IMR-90 (cell line): ENCODE results near the gene TUBD1. TPM values are rescaled to one million over a fixed set of nuclear protein-coding genes. Genes with fewer than 3 reads are reported as not detected.
"Not testable (repeated sequence)": the region's sequence is repeated elsewhere in the genome, so short reads cannot be mapped to it uniquely, and the experiment has no call there.

ENCODE experiments used
- ATAC-seq: fragments of 200-7000 bp; cut with Tn5 transposase; 2 replicates; pipeline ENCODE4 v1.9.1; 2020; ENCODE audit warnings: low read depth, mild to moderate bottlenecking, moderate library complexity
- BruUV-seq: library from RNA; stranded (reverse); fragments of 400-500 nt; replicated peaks from 2 replicates; lab custom pipeline; 2021; lab: Mats Ljungman, UMichigan
- CTCF ChIA-PET: fragments of 300-600 bp; formaldehyde crosslinking; extraction: SDS; loops from one replicate; lab custom pipeline; 2021; ENCODE audit warnings: antibody characterized with exemption; lab: Yijun Ruan, JAX
- POLR2A ChIA-PET: fragments of 300-600 bp; sonication (Branson Sonifier 250); formaldehyde crosslinking; loops from one replicate; lab custom pipeline; 2022; ENCODE audit warnings: antibody characterized with exemption; ENCODE audit not compliant: unreplicated experiment; lab: Charles Lee
- DNase-seq: peaks from one replicate; pipeline ENCODE4 v3.0.0; 2013
- H2AFZ ChIP-seq: replicated peaks from 2 replicates; pipeline ENCODE3; 2013; ENCODE audit warnings: low read length, mild to moderate bottlenecking; ENCODE audit not compliant: poor library complexity
- H2AK5ac ChIP-seq: 2 replicates; pipeline ENCODE4 v1.6.1; 2013; ENCODE audit warnings: low read depth, low read length, inconsistent platforms
- H2AK9ac ChIP-seq: replicated peaks from 2 replicates; pipeline ENCODE3; 2013; ENCODE audit warnings: mild to moderate bottlenecking, low read depth, low read length, moderate library complexity; ENCODE audit not compliant: poor library complexity
- H2BK120ac ChIP-seq: 2 replicates; pipeline ENCODE4 v1.6.1; 2013; ENCODE audit warnings: low read depth, low read length, inconsistent platforms
- H2BK15ac ChIP-seq: 3 replicates; pipeline ENCODE4 v1.6.1; 2013; ENCODE audit warnings: low read depth, low read length, inconsistent platforms
- H2BK20ac ChIP-seq: 2 replicates; pipeline ENCODE4 v1.6.1; 2013; ENCODE audit warnings: low read depth, mild to moderate bottlenecking, inconsistent platforms, low read length, moderate library complexity
- H2BK5ac ChIP-seq: 2 replicates; pipeline ENCODE4 v1.6.1; 2013; ENCODE audit warnings: mild to moderate bottlenecking, low read depth, low read length, inconsistent platforms; ENCODE audit not compliant: poor library complexity, severe bottlenecking
- H3K14ac ChIP-seq: replicated peaks from 2 replicates; pipeline ENCODE4 v1.6.1; 2013; ENCODE audit warnings: low read depth, low read length, inconsistent platforms
- H3K18ac ChIP-seq: 2 replicates; pipeline ENCODE4 v1.6.1; 2013; ENCODE audit warnings: low read depth, low read length, control low read depth
- H3K23ac ChIP-seq: 2 replicates; pipeline ENCODE4 v1.6.1; 2013; ENCODE audit warnings: low read depth, low read length, inconsistent platforms
- H3K27ac ChIP-seq: 2 replicates; pipeline ENCODE4 v1.5.1; 2013; ENCODE audit warnings: mild to moderate bottlenecking, control low read depth, low read length; ENCODE audit not compliant: insufficient read depth
- H3K27me3 ChIP-seq: 2 replicates; pipeline ENCODE4 v1.6.1; 2013; ENCODE audit warnings: low read length; ENCODE audit not compliant: control insufficient read depth, insufficient read depth
- H3K36me3 ChIP-seq: 2 replicates; pipeline ENCODE4 v1.6.1; 2013; ENCODE audit warnings: low read length, mixed read lengths; ENCODE audit not compliant: control insufficient read depth, insufficient read depth
- H3K4ac ChIP-seq: 2 replicates; pipeline ENCODE4 v1.6.1; 2013; ENCODE audit warnings: low read depth, low read length, inconsistent platforms
- H3K4me1 ChIP-seq: 2 replicates; pipeline ENCODE4 v1.6.1; 2013; ENCODE audit warnings: low read length, mixed read lengths; ENCODE audit not compliant: control insufficient read depth, insufficient read depth
- H3K4me2 ChIP-seq: 2 replicates; pipeline ENCODE4 v1.6.1; 2013; ENCODE audit warnings: low read depth, mild to moderate bottlenecking, control low read depth, low read length, moderate library complexity
- H3K4me3 ChIP-seq: 2 replicates; pipeline ENCODE4 v1.5.1; 2013; ENCODE audit warnings: low read depth, mild to moderate bottlenecking, control low read depth, low read length, moderate library complexity; ENCODE audit not compliant: insufficient read depth
- H3K56ac ChIP-seq: 2 replicates; pipeline ENCODE4 v1.6.1; 2013; ENCODE audit warnings: low read length, inconsistent platforms; ENCODE audit not compliant: insufficient read depth; ENCODE audit errors: extremely low read depth
- H3K79me1 ChIP-seq, 2 experiments: 2 replicates each; pipeline ENCODE4 v1.6.1; 2013; ENCODE audit warnings: low read length in 2 of 2, inconsistent platforms in 1 of 2, low read depth in 1 of 2
- H3K9ac ChIP-seq: 2 replicates; pipeline ENCODE4 v1.6.1; 2013; ENCODE audit warnings: low read depth, low read length, control low read depth
- H3K9me1 ChIP-seq: 2 replicates; pipeline ENCODE4 v1.6.1; 2013; ENCODE audit warnings: low read length, inconsistent platforms; ENCODE audit not compliant: insufficient read depth
- H3K9me3 ChIP-seq: 2 replicates; pipeline ENCODE4 v1.6.1; 2013; ENCODE audit warnings: low read length; ENCODE audit not compliant: control insufficient read depth, insufficient read depth
- H4K20me1 ChIP-seq: 2 replicates; pipeline ENCODE4 v1.6.1; 2013; ENCODE audit warnings: low read length, inconsistent platforms; ENCODE audit not compliant: insufficient read depth
- H4K5ac ChIP-seq: 2 replicates; pipeline ENCODE4 v1.6.1; 2013; ENCODE audit warnings: mild to moderate bottlenecking, low read depth, low read length, control low read depth
- H4K8ac ChIP-seq, 2 experiments: 2 replicates each; pipeline ENCODE4 v1.6.1; 2013; ENCODE audit warnings: low read depth in 2 of 2, low read length in 2 of 2, control low read depth in 1 of 2, inconsistent platforms in 1 of 2
- H4K91ac ChIP-seq: 2 replicates; pipeline ENCODE4 v1.6.1; 2013; ENCODE audit warnings: low read depth, low read length, inconsistent platforms; ENCODE audit not compliant: insufficient read depth
- CEBPB ChIP-seq: IDR thresholded peaks from 2 replicates; pipeline ENCODE4 v1.6.1; 2012; ENCODE audit warnings: low read depth, low read length, improper control_type of control experiment
- WGBS, 2 experiments: methylation state at CpG; one replicate each; pipeline versions ENCODE4 v1.1.5 to v1.1.7; 2013; ENCODE audit warnings: missing lambda C conversion rate in 2 of 2; ENCODE audit not compliant: insufficient read length in 1 of 2; ENCODE audit errors: extremely low coverage in 2 of 2; 5-methylcytosine and 5-hydroxymethylcytosine counted together
- dilution Hi-C: fragments of 300-500 bp; cut with HindIII; formaldehyde crosslinking; loops from one replicate; pipeline ENCODE4 v1.14.3; 2018; ENCODE audit warnings: low sequenced_read_pairs; ENCODE audit not compliant: unreplicated experiment
- in situ Hi-C: fragments of 300-500 bp; cut with MboI; formaldehyde crosslinking; loops from 3 replicates; pipeline ENCODE4 v1.14.3; 2019; ENCODE audit warnings: low sequenced_read_pairs, inconsistent platforms, mixed read lengths
- intact Hi-C: fragments of 100-400 bp; cut with micrococcal nuclease; formaldehyde crosslinking; loops from 2 replicates; pipeline ENCODE4 v1.10.0; 2022
- polyA plus RNA-seq, 3 experiments: library from polyadenylated mRNA; depleted of rRNA; stranded (reverse); fragments of >200 nt; gene quantifications; 2 replicates each; pipeline ENCODE4 v1.2.3, GENCODE V29; 2012; ENCODE audit warnings: low replicate concordance in 1 of 3
- total RNA-seq: library from RNA; depleted of rRNA; stranded (reverse); fragments of >200 nt; gene quantifications from 2 replicates; pipeline ENCODE4 v1.2.3, GENCODE V29; 2012

TUBD1 gene
- total and polyA plus RNA-seq, 2 of the 4 experiments (the other 2 are of a cell fraction), result 2.2 to 4.7 TPM

- Histone ChIP-seq H2AK5ac (peak overlapping the region; percentile 59), H3K4me2 (peak overlapping the region; percentile 97), H3K4ac (peak overlapping the region; percentile 87), H2BK120ac (peak overlapping the region; percentile 95), H4K91ac (peak overlapping the region; percentile 94), H3K4me1 (peaks cover 25% of the 10 kb centered on the region), H2BK15ac (peak overlapping the region; percentile 93; the same call in 2 of the 3 replicates), H3K9ac (peak overlapping the region; percentile 57), H2BK20ac (peak overlapping the region; percentile 94), H3K79me1 (peaks cover 21 to 56% of the 10 kb centered on the region in 2 experiments), H3K27ac (peak overlapping the region; percentile 96), H3K23ac (peak overlapping the region; percentile 98; the same call in 1 of the 2 replicates), H4K5ac (peak overlapping the region; percentile 88), H3K14ac (peak overlapping the region; percentile 95), H2BK5ac (peak overlapping the region; percentile 99), H4K8ac (peak overlapping the region; percentile 83 to 88), H3K56ac (peak overlapping the region; percentile 85), H3K18ac (peak overlapping the region; percentile 77)
- H4K20me1 ChIP-seq, dilution Hi-C loops, H2AK9ac ChIP-seq, BruUV-seq, CTCF ChIA-PET, H3K9me1 ChIP-seq, DNase-seq, H3K9me3 ChIP-seq, in situ Hi-C loops, H2AFZ ChIP-seq, H3K4me3 ChIP-seq, H3K27me3 ChIP-seq, H3K36me3 ChIP-seq: not testable (repeated sequence)
- POLR2A ChIA-PET, result interaction anchor here (0.6 to 2.5 kb wide), 3 partner anchors 9 to 104 kb away, joined by 3 to 13 read pairs (median 12); no protein-coding TSS in a partner anchor
- TF ChIP-seq CEBPB, result peak; percentile 79
- intact Hi-C loops, result loop anchor here (2.0 kb wide), 1 partner anchor 18 kb away; no protein-coding TSS in a partner anchor
- peak; percentile 3 for ATAC-seq
- WGBS, 2 experiments, result no CpG with 5 or more reads among the region's 7 CpGs
Observed at GRCh38 chr17:59828819-59829216, 63.9 kb downstream of the TUBD1 start.
